ENCODE measurements around the gene CYB5R3.
"Not testable (repeated sequence)": the region's sequence is repeated elsewhere in the genome, so short reads cannot be mapped to it uniquely, and the experiment has no call there.

Gene CYB5R3

GRCh38 chr22:42677936-42678335 lies 28.7 kb upstream of the CYB5R3 start:
- not testable (repeated sequence) for DNase-seq

GRCh38 chr22:42676059-42676607 lies 26.9 kb upstream of the CYB5R3 start:
- peak; percentile 88 to 95 for DNase-seq

GRCh38 chr22:42673898-42674401 lies 24.8 kb upstream of the CYB5R3 start:
- DNase-seq: peak; percentile 52 to 85

- not testable (repeated sequence) for DNase-seq
Observed at GRCh38 chr22:42673071-42673470, 23.9 kb upstream of the CYB5R3 start.

- peak; percentile 40 to 52 for DNase-seq
Observed at GRCh38 chr22:42670921-42671709, 21.9 kb upstream of the CYB5R3 start.

GRCh38 chr22:42670046-42670445 lies 20.9 kb upstream of the CYB5R3 start:
- no peak for DNase-seq

GRCh38 chr22:42666393-42666792 lies 17.2 kb upstream of the CYB5R3 start:
- DNase-seq: not testable (repeated sequence)

- no peak for DNase-seq
Observed at GRCh38 chr22:42664976-42665831, 16.0 kb upstream of the CYB5R3 start.

- DNase-seq: peak; percentile 56 to 94
Observed at GRCh38 chr22:42661985-42662831, 13.0 kb upstream of the CYB5R3 start.

GRCh38 chr22:42656578-42656977 lies 7.4 kb upstream of the CYB5R3 start:
- DNase-seq: peak in 1 of 2 donors; percentile 39

- no peak for DNase-seq
Observed at GRCh38 chr22:42655693-42656092, 6.5 kb upstream of the CYB5R3 start.

- DNase-seq: no peak
Observed at GRCh38 chr22:42654436-42655073, 5.4 kb upstream of the CYB5R3 start.

GRCh38 chr22:42653999-42654398 lies 4.8 kb upstream of the CYB5R3 start:
- peak; percentile 36 to 60 for DNase-seq

GRCh38 chr22:42651134-42651533 lies 1.9 kb upstream of the CYB5R3 start:
- no peak for DNase-seq

- DNase-seq: peak; percentile 25 to 57
Observed at GRCh38 chr22:42648368-42649245, 585 bp downstream of the CYB5R3 start.

GRCh38 chr22:42648017-42648367 lies 1.2 kb downstream of the CYB5R3 start:
- DNase-seq: no peak

GRCh38 chr22:42646569-42647525 lies 2.3 kb downstream of the CYB5R3 start:
- no peak for DNase-seq

GRCh38 chr22:42645938-42646568 lies 3.1 kb downstream of the CYB5R3 start:
- no peak for DNase-seq

GRCh38 chr22:42645341-42645937 lies 3.8 kb downstream of the CYB5R3 start:
- DNase-seq: no peak
